HG03159 (cell line): Measurements from ENCODE around the gene RAB3C.

Source experiments
- ATAC-seq: cut with Tn5 transposase; IDR thresholded peaks from one replicate; pipeline ENCODE4 v1.9.1; 2021; ENCODE audit warnings: mild to moderate bottlenecking, moderate library complexity; ENCODE audit not compliant: unreplicated experiment

Gene RAB3C

DNA sequence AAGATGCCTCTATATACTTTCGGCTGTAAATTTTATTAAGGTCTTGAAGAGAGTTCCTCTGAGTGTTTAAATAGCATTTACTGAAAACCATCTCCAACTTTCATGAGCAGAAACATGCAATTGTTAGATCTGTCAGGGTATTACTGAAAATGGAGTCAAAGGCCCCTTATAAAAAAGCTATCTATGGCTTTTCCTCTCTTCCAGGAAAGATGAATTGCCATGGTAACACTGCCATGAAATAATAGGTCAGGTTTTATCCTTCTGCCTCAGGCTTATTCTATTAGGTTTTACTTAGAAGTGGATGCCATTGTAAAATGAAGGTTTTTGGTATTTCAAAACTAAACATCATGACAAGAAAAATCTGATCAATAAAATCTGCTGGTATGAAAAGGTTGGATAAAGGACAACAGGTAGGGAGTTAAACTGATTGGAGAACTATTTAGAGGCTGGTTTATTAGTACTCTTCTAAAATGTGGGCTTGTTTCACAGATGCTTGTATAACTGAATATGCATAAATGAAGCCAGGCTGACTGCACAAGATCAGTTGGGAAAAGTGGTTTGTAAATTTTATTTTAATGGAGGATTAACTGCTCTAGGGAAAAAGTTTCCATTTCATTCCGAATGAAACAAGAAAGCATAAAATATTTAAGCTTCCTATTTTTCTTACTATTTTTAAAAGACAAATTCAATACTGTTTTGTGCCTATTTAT lies 135.5 kb downstream of the RAB3C start:
- no peak for ATAC-seq

DNA sequence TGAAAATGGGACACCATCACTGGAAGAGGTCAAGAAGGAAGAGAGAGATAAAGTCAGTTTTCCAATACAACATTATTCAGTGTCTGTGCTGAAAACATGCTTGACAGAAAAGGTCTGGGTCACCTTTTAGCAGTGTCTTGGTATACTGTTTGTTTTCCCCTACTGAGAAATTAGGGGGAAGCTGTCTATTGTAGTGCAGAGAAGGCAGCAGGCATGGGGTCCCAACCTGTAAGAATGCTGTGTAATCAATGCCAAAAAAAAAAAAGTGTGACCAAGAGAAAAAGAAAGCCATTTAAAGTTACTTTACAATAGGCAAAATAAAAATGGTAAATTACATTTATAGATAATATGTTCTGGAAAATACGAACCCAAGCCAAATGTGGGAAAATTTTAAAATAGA lies 139.3 kb downstream of the RAB3C start:
- no peak for ATAC-seq

DNA sequence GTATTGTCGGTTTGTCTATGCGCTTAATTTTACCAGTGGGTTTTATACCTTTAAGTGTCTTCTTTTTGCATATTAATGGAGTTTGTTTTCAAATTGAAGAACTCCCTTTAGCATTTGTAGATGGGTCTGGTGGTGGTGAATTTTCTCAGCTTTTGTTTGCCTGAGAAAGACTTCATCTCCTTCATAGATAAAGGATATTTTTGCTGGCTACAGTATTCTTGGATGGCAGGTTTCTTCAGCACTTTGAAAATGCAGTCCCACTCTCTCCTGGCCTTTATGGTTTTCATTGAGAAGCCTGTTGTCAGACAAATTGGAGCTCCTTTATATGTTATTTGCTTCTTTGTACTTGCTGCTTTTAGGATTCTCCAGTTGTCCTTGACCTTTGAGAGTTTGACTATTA lies 142.1 kb downstream of the RAB3C start:
- no peak for ATAC-seq

DNA sequence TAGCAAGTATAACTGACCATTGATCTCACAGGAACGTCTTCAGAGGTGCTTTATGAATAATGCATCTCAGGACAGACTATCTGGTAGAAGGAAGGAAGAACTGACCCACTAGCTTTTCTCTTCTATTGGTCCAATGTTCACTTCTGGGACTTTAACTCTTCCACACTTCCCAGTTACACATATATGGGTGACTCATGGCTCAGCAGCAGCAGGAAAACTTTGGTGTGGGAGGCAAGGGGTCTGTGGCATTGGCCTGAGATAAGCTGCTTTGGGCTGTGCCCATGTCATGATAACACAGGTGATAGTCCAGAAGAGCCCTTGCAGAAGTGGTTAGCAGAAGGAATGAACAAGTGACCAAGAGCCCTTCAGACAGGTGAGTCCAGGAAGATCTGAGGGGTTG lies 148.8 kb downstream of the RAB3C start:
- ATAC-seq = no peak

DNA sequence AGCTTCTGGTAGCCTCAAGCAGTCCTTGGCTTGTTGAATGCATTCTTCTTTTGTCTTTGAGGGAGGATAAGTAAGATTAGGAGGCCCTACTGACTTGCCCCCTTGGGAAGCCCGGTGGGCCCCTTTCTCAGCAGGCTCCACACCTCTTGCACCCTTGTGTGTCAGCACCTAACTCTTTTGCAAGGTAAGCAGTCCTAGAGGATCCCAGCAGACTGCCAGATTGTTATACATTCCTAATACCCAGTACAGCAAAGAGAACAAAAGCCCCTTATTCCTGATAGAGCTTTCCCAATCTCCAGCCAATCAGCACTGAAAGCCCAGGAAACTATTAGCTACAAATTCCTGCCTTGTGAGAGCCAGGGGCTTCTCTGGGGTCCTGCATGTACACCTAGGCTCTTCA lies 152.8 kb downstream of the RAB3C start:
- no peak for ATAC-seq

DNA sequence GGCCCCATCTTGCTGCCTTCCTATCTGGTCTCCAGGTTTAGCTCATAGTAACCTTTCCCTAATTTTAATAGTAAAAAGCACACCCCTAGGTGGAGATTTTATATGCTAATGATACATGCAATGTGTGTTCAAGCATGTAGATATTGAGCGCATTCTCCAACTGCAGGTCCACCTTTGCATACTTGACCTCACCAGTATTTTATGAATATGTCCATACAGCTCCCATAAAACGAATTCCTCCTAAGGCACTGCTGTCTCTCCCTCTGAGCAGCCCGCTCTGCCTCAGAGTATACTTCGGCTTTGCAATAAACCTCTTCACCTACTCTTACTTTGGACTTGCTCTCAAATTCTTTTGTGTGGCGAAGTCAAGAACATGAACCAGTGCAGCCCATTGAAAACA lies 153.3 kb downstream of the RAB3C start:
- ATAC-seq = no peak

DNA sequence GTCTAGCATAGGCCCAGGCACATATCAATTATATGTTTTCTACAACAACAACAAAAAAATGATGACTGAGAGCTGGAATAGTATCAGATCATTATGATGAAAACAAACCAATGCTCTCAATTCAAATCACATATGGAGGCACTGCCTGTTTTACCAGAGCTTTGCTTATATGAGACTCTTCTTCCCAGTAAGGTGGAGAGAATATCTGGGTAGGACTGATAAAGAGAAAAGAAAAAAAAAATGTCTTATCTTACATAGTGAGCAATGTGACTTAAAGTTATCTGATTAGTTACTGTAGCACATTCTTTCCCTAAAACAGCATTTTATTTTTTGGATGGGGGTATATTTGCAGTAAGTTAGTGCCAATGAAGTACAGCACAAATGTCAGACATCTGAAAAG lies 154.8 kb downstream of the RAB3C start:
- ATAC-seq = no peak

DNA sequence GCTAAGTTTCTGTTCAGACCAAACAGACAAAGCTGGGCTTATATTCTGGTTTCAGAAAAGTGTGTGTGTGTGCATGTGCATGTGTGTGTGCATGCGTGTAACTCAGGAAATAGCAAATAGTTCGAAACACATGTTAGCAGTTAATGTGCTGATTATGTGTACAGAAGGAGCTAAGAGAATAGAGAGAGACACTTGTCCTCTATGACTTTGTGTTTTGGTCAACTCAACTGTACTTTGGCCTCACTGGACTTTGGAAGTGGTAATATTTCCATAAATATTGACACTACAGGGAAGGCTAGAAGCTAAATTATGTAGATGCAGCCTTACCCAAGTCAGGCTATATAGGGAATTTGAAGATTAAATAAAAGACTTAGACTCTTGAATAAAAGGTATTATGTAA lies 155.5 kb downstream of the RAB3C start:
- no peak for ATAC-seq

DNA sequence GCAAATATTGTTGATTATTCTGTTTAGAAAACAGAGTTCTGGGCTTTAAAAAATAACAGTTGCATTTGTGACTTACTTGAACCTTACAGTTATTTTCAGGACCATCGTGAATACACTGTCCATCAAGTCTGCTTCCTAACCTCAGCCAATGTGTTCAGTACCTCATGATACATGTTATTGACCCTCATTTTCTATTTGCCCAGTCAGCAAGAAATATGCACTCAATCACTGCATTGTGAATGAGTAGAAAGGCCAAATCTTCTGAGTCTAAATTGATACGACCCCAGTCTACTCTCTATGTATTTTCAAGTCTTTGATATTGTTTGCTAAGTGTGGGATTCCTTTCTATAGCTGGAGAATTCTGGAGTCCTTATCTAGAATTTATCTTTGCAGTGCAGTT lies 156.2 kb downstream of the RAB3C start:
- ATAC-seq = no peak

DNA sequence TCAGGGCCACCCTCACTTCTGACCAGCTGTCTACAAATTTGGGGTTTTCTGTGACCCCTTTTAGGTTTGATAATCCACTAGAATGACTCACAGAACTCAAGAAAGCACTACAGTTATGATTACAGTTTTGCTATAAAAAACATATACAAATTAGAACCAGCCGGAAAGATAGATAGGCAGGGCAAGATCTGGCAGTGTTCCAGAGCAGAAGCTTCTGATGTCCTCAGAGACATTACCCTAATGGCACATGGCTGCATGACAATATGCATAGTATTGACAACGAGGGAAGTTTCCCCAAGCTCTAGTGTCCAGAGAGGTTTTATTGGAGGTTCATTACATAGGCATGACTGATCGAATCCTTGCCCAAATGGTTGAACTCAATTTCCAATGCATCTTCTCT lies 158.1 kb downstream of the RAB3C start:
- ATAC-seq = no peak

DNA sequence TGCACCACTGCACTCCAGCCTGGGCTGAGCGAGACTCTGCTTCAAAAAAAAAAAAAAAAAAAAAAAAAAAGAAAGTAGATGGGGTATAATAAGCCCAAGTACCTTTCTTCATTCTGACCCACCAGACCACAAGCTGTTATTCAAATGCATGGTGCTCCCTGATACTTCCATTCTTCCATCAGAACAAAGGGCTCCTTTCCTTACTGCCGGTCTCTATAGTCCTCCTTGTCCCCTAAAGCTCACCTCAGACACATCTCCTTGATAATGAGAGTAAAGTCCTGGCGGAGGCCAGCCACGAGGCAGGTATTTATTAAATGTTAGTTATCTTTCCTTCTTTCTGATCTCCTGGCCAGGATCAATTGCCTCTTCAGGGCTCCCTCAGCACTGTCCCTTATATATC lies 162.5 kb downstream of the RAB3C start:
- no peak for ATAC-seq

DNA sequence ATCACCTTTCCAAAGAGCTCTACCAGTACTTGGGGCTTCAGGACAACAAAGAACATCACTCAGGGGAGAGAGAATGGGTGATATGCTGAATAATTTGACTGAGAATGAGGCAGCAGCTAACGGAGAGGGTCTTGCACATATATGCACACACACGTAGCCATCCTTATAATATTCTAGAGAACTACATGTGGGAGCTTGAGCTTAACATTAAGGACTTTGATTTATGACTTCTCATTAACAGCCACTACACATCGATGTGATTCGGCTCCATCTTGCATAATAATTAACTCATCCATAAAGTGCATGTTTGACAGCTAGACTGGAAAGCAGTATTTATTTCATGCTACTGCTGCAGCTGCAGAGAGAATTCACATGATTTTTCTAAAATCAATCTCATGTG lies 163.4 kb downstream of the RAB3C start:
- no peak for ATAC-seq

DNA sequence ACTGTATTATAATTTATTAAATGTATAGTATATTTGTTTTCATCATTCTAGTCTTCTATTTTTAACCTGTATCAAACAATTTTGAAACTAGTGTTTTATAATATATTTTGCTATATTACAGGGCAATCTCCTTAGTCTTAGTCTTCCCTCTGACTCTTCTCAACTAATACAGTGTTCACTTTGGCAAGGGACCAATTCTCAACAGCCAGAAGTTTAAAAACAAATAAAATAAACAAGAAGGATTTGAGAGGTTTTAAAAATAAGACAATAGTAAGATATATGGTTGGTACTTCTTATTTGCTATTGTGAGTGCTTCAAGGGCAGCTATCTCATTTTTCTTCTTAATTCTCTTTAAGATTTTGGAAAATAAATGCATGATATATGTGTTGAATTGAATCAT lies 167.2 kb downstream of the RAB3C start:
- no peak for ATAC-seq

DNA sequence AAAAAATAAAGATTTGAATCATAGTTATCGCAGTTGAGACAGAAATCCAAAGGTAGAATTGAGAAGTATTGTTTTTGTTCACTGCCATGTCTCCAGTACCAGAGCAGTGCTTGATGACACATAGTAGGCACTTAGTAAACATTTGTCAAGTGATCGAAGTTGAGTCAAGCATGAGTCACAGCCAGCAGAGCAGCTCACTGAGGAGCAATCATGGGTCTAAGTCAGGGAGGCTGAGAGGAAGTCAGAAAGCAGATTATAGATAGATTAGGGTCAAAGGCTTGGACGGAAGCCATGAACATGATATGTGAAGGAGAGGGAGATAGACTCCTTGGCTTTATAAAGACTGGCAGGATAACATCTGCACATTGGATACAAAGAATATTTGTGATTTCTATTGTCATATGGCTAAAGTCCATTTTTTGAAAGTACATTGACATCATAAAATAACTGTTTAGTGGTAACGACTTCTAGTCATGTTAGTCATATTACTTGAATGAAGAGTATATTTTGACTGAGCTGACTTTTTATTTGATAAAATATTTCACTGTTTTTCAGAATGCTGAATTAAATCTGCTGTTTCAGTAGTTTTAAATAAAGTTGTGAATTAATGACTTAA lies 168.5 kb downstream of the RAB3C start:
- no peak for ATAC-seq

DNA sequence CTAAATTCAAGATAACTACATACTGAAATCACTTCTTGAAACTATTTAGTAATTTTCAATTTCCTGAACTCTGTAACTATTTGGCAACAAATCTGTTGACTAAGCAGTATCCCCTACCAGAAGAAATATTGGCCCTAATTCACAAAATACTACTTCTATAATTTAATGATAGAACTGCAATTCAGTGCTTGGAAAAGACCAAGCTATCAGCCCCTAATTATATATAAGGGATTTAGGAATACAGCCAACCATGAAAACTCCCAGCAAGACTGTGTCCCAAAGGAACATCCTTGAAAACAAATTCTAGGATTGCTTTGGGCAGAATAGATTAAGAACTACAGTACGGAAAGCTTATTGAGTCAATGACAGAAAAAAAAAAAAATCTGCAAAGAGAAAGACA lies 169.2 kb downstream of the RAB3C start:
- no peak for ATAC-seq

DNA sequence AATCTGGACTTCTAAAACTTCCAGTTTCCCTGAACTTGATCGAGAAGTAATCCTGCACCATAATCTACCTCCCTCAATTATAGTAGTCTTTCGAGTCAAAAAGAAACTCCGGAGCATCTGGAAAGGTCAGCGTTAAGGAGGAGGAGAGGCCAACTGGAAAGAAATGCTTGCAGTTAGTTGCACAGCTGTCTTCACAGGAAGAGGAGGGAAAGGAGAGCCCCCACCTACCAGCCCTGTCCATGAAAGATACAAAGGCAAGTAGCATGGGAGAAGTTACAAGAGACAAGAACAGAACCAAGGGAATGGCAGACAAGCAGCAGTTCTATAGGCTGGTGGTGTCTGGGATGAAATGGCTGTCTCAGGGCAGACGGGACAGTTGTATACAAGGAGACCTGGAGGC lies 170.6 kb downstream of the RAB3C start:
- ATAC-seq = no peak

DNA sequence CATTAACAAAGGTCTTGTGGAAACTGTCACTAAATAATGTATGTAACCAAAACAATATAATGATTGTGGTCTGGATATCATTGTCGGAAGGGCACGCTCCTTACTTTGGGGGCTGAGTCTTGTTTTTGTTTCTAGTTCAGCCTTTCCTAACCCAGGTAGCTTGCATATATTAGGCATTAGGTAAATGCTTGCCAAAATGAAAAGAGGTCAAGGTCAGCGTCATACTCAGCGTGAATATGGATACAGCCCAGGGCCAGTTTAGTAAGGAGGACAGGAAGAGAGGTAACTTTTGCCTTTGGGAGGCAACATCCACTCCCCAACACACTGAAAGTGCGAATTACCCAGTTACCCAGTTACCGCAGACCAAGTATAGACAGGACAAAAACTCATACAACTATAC lies 171.4 kb downstream of the RAB3C start:
- ATAC-seq = no peak

DNA sequence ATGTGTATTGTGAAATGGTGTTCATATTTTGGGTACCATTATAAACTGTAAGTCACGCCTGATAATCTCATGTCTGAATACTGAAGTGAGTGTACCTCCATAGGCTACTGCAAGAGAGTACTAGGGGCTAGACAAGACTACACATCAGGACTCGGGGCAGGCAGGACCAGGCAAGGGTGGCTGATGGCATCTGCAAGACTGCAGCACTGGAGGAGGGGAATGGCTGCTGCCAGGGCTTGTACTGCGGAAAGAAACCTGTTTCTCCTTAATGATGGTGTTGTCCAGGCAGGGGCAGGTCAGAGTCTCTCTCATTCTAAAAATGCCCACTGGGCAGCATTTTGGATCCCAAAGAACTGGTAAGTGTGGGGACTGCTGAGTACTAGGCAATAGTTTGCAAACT lies 172.5 kb downstream of the RAB3C start:
- no peak for ATAC-seq

DNA sequence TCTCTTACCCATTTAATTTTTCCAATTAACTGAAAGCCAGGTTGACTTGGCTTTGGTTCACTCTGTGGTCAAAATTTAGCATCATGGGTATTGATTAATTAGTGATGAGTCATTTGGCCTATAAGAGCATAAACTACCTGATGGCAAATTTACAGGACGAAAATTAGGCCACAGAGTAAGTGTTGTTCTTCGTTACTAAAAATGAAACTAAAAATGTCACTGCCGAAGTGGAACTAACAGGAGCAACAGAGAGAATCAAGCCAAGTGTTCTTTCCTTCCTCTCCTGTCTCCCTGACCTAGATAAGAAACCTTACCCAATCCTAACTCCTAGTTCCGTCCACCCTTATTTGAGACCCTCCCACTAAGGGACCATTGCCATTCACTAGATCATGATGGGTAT lies 176.9 kb downstream of the RAB3C start:
- ATAC-seq = peak; percentile 90

DNA sequence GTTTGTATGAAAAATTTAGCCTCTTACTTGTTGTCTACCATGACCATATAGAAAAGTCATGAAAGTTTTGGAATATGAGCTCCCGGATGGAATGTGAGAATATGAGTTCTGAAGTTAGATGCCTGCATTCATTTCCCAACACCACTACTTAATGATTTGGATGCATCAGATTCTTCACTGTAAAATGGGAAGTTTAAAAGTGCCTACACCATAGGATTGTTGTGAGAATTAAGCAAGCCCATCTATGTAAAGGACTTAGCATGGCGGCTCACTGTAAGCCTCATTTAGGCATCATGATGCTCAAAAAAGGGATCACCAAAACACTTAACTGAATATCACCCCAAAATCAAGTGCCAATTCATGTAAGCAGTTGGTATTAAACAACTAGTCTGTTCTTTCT lies 177.3 kb downstream of the RAB3C start:
- no peak for ATAC-seq

DNA sequence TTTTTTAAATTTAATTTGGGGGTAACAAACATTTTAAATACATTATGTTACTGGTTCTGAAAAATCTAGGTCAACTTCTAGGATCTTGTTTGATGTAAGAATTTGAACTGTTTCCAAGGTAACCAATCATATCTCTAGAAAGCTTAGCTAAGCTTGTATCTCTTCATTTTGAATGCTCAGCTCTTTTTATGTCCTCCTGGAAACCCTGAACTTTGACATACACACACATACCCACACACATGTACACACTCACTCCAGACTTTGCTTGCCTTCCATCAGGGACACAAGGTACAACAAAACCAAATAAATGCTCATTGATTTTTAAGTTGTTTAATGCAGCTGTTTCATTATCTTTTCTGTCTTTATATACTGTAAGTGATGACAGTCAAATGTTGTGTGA lies 178.5 kb downstream of the RAB3C start:
- ATAC-seq = no peak

DNA sequence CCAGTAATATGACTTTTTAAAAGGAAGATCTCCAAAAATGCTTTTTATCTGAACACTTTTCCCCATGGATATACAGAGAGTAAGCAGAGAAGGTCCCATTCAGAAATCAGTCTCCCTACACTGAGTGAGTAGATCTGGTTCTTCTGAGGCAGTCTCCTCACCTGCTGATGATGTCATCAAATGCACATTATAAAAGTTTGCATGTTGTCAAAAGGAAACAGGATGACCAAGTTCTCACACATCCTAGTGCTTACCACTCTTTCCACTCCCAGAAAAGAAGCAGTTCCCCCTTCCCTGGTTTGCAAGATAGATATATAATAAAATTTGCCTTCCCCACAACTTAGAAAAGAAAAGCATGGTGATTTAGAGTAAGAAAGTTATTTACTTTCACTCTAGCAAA lies 180.5 kb downstream of the RAB3C start:
- ATAC-seq = no peak

DNA sequence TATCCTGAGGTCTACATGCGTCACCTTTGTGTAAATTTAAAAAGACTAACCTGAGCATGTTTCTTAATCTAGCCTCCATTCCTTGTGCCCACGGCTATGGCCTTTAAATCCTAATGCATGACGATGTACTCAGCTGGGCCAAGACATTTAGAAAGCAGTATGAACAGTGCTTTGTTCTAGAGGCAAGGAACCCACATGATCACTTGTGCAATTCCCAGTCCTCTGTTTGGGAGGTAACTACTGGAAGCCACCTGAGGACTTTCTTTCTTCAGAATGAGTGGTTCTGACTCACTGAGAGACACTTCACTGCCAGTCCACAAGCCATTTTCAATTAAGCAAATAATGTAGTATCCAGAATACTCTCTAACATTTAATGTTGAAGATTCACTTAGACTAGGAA lies 181.3 kb downstream of the RAB3C start:
- no peak for ATAC-seq
